ENCODE data around the gene CDH16. TPM values are rescaled to one million over a fixed set of nuclear protein-coding genes. Genes with fewer than 3 reads are reported as not detected.

Gene CDH16
- total RNA-seq, 4 donors from 2014 or later: 0.20 to 2.4 (median 1.8) TPM; not detected in 1

- intact Hi-C loops (cut with DNase I; ENCODE audit: low total_unique reads) (no loop called here), in situ Hi-C loops (cut with MboI; ENCODE audit: low pct_ligation_motif_present in 1 of 4, low pct_unique_long_range_greater_than_20kb in 1 of 4, low sequenced_read_pairs in 3 of 4) (loop anchor here in 2 of 4 donors (25.0 kb wide), 2 partner anchors 211 to 436 kb away; partner anchors contain the start of genes B3GNT9 (in 1 of the 2), FBXL8 (in 1 of the 2), HSF4 (in 1 of the 2) and NOL3 (in 1 of the 2))
- no peak overlapping the region for H3K27ac ChIP-seq
- H3K4me1 ChIP-seq: peaks cover 18 to 53% (median 37%) of the 10 kb centered on the region in 4 donors
- H3K9me3 ChIP-seq: no peaks in the 10 kb centered on the region
- no peaks in the 10 kb centered on the region for H3K36me3 ChIP-seq
- WGBS, 2 donors (ENCODE audit: low coverage in 1 of 2): 73 to 82% methylated on average over 4 of the region's 4 CpGs
- DNase-seq: no peak
- H3K27me3 ChIP-seq: peaks cover 13% of the 10 kb centered on the region
- TF ChIP-seq CTCF (IDR thresholded peaks at IDR 0.05) (no peak), POLR2A (IDR thresholded peaks at IDR 0.05) (no peak), EP300 (IDR thresholded peaks at IDR 0.05; ENCODE audit: low read depth) (no peak), POLR2AphosphoS5 (IDR thresholded peaks at IDR 0.05) (no peak)
- no peak overlapping the region for H3K4me3 ChIP-seq
Observed at GRCh38 chr16:66950971-66951790, 32.5 kb upstream of the CDH16 start.

GRCh38 chr16:66950437-66950836, 31.8 kb upstream of the CDH16 start:
- Histone ChIP-seq H3K27ac (no peak overlapping the region), H3K4me1 (peaks cover 18 to 48% (median 32%) of the 10 kb centered on the region in 4 donors), H3K36me3 (no peaks in the 10 kb centered on the region), H3K27me3 (peaks cover 13% of the 10 kb centered on the region), H3K9me3 (no peaks in the 10 kb centered on the region), H3K4me3 (no peak overlapping the region)
- no peak for TF ChIP-seq POLR2A (IDR thresholded peaks at IDR 0.05)
- TF ChIP-seq CTCF (IDR thresholded peaks at IDR 0.05): no peak
- TF ChIP-seq EP300 (IDR thresholded peaks at IDR 0.05; ENCODE audit: low read depth): no peak
- TF ChIP-seq POLR2AphosphoS5 (IDR thresholded peaks at IDR 0.05): no peak
- 73 to 83% methylated on average over 2 of the region's 2 CpGs for WGBS, 2 donors (ENCODE audit: low coverage in 1 of 2)
- no peak for DNase-seq
- intact Hi-C loops (cut with DNase I; ENCODE audit: low total_unique reads) (no loop called here), in situ Hi-C loops (cut with MboI; ENCODE audit: low pct_ligation_motif_present in 1 of 4, low pct_unique_long_range_greater_than_20kb in 1 of 4, low sequenced_read_pairs in 3 of 4) (loop anchor here in 2 of 4 donors (25.0 kb wide), 2 partner anchors 212 to 437 kb away; partner anchors contain the start of genes B3GNT9 (in 1 of the 2), FBXL8 (in 1 of the 2), HSF4 (in 1 of the 2) and NOL3 (in 1 of the 2))

GRCh38 chr16:66949472-66949871, 30.8 kb upstream of the CDH16 start:
- in situ Hi-C loops (cut with MboI; ENCODE audit: low pct_ligation_motif_present in 1 of 4, low pct_unique_long_range_greater_than_20kb in 1 of 4, low sequenced_read_pairs in 3 of 4) (no loop called here), intact Hi-C loops (cut with DNase I; ENCODE audit: low total_unique reads) (no loop called here)
- Histone ChIP-seq H3K27me3 (peaks cover 13% of the 10 kb centered on the region), H3K4me1 (peaks cover 18 to 38% (median 26%) of the 10 kb centered on the region in 4 donors), H3K4me3 (no peak overlapping the region), H3K9me3 (no peaks in the 10 kb centered on the region), H3K36me3 (no peaks in the 10 kb centered on the region), H3K27ac (no peak overlapping the region)
- TF ChIP-seq CTCF (IDR thresholded peaks at IDR 0.05): no peak
- no peak for TF ChIP-seq POLR2A (IDR thresholded peaks at IDR 0.05)
- TF ChIP-seq POLR2AphosphoS5 (IDR thresholded peaks at IDR 0.05): no peak
- TF ChIP-seq EP300 (IDR thresholded peaks at IDR 0.05; ENCODE audit: low read depth): no peak
- WGBS, 2 donors (ENCODE audit: low coverage in 1 of 2): 57 to 58% methylated on average over 4 to 6 of the region's 6 CpGs
- DNase-seq: no peak

- TF ChIP-seq EP300 (IDR thresholded peaks at IDR 0.05; ENCODE audit: low read depth): no peak
- TF ChIP-seq POLR2AphosphoS5 (IDR thresholded peaks at IDR 0.05): no peak
- no peak for TF ChIP-seq POLR2A (IDR thresholded peaks at IDR 0.05)
- no peak for TF ChIP-seq CTCF (IDR thresholded peaks at IDR 0.05)
- no peak for DNase-seq
- H3K4me3 ChIP-seq: peak overlapping the region in 3 of 4 donors; percentile 34 to 58 (median 45)
- no peaks in the 10 kb centered on the region for H3K36me3 ChIP-seq
- in situ Hi-C loops (cut with MboI; ENCODE audit: low pct_ligation_motif_present in 1 of 4, low pct_unique_long_range_greater_than_20kb in 1 of 4, low sequenced_read_pairs in 3 of 4): no loop called here
- no peaks in the 10 kb centered on the region for H3K9me3 ChIP-seq
- 31% methylated on average over 16 of the region's 21 CpGs; no CpG with 5 or more reads in 1 of the 2 donors for WGBS, 2 donors (ENCODE audit: low coverage in 1 of 2)
- no peak overlapping the region for H3K27ac ChIP-seq
- intact Hi-C loops (cut with DNase I; ENCODE audit: low total_unique reads): no loop called here
- peaks cover 13% of the 10 kb centered on the region for H3K27me3 ChIP-seq
- peaks cover 18 to 33% (median 23%) of the 10 kb centered on the region in 4 donors for H3K4me1 ChIP-seq
Observed at GRCh38 chr16:66948837-66949225, 30.1 kb upstream of the CDH16 start.
